A673 (cell line): ENCODE data around the gene CRHR1.

ENCODE experiments used
- CTCF ChIP-seq: fragments of 300-800, 200-600 bp; sonication (generic); conservative IDR thresholded peaks from 2 replicates; pipeline ENCODE4 v1.5.1; 2017; ENCODE audit warnings: low read depth, mild to moderate bottlenecking, antibody characterized with exemption, low read length, moderate library complexity, mixed read lengths
- EZH2 ChIP-seq: fragments of 200-600 bp; sonication (generic); IDR thresholded peaks from 2 replicates; pipeline ENCODE4 v1.6.1; 2017; ENCODE audit warnings: borderline replicate concordance, low read depth, mild to moderate bottlenecking, mixed read lengths, antibody characterized with exemption, low read length; ENCODE audit not compliant: poor library complexity, severe bottlenecking

- TF ChIP-seq CTCF (no peak), EZH2 (no peak)
Observed at GRCh38 chr17:45844695-45845375, 60.7 kb downstream of the CRHR1 start, which contains the start of gene SPPL2C.
